Activated T-cell treated with anti-CD3 and anti-CD28 coated beads, Interleukin-2, amount 50 U/mL, for 24 hours (primary cell): Measurements from ENCODE around the gene ARRDC5.
A peak's percentile ranks its signal among the peaks of the same experiment; 100 is the strongest.
"Not testable (repeated sequence)": the region's sequence is repeated elsewhere in the genome, so short reads cannot be mapped to it uniquely, and the experiment has no call there.

ENCODE experiments used
- DNase-seq: peaks from one replicate; pipeline ENCODE4 v3.0.0-alpha.2; 2020
- H3K27ac Mint-ChIP-seq: 2 replicates; pipeline ENCODE4 v1.8.0; 2020; ENCODE audit warnings: mild to moderate bottlenecking, mixed read lengths
- H3K27me3 Mint-ChIP-seq: 2 replicates; pipeline ENCODE4 v1.8.0; 2020; ENCODE audit warnings: mixed read lengths
- H3K36me3 Mint-ChIP-seq: 2 replicates; pipeline ENCODE4 v1.8.0; 2020; ENCODE audit warnings: low read depth, mixed read lengths
- H3K4me1 Mint-ChIP-seq: 2 replicates; pipeline ENCODE4 v1.8.0; 2020; ENCODE audit warnings: low read depth, mixed read lengths
- H3K4me3 Mint-ChIP-seq: 2 replicates; pipeline ENCODE4 v1.8.0; 2020; ENCODE audit warnings: mild to moderate bottlenecking, moderate library complexity, mixed read lengths
- H3K9me3 Mint-ChIP-seq: 2 replicates; pipeline ENCODE4 v1.8.0; 2020; ENCODE audit warnings: mixed read lengths

The ARRDC5 gene

DNA sequence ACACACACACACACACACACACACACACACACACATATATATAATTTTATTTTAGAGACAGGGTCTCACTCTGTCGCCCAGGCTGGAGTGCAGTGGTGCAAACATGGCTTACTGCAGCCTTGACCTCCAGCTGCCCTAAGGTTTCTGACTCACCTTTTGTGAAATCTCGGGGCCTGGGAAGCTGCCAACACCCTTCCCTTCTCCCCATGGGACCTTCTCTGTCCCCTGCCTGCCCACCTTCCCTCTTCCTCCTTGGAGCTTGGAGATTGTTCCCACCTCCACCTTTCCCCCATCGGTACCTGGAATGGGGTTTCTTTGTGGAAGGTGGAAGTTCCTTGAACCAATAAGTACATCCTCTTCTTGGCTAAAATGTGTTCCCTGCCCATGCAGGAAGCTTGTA, 6.3 kb downstream of the ARRDC5 start:
- peaks cover 6% of the 10 kb centered on the region for H3K4me1 Mint-ChIP-seq
- no peak for DNase-seq
- H3K36me3 Mint-ChIP-seq = peaks cover under 1% of the 10 kb centered on the region
- H3K9me3 Mint-ChIP-seq = no peaks in the 10 kb centered on the region
- peak overlapping the region; percentile 40 for H3K27ac Mint-ChIP-seq
- H3K27me3 Mint-ChIP-seq = no peaks in the 10 kb centered on the region
- H3K4me3 Mint-ChIP-seq = no peak overlapping the region

DNA sequence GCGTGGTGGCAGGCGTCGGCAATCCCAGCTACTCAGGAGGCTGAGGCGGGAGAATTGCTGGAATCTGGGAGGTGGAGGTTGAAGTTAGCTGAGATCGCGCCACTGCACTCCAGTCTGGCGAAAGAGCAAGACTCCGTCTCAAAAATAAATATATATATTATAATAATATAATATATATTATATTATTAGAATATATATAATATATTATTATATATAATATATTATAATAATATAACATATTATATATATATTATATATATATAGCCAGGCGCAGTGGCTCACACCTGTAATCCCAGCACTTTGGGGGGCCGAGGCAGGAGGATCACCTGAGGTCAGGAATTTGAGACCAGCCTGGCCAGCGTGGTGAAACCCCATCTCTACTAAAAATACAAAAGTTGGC, 9.7 kb downstream of the ARRDC5 start:
- H3K4me1 Mint-ChIP-seq, H3K9me3 Mint-ChIP-seq, H3K27ac Mint-ChIP-seq, H3K27me3 Mint-ChIP-seq, H3K4me3 Mint-ChIP-seq, DNase-seq, H3K36me3 Mint-ChIP-seq: not testable (repeated sequence)

DNA sequence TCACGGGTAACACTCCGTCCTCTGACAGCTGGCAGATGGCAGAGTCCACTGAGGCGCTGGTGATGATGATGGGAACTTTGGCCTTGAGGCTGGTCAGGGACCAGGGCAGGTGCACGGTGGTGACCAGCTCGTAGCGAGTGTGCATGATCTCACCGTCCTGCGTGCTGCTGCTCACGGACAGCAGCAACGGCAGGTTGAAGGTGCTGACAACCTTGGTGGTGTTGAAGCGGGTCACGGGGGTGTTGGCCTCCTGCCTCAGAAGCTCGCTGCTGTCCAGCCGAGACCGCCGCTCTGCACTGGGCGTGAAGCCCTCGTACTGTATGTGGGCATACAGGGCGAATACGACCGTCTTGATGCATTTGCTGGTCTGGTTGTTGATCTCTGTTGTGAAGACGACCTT, 11.6 kb downstream of the ARRDC5 start:
- DNase-seq = no peak
- Mint-ChIP-seq H3K9me3 (no peaks in the 10 kb centered on the region), H3K36me3 (peaks cover 8% of the 10 kb centered on the region), H3K27me3 (no peaks in the 10 kb centered on the region), H3K27ac (no peak overlapping the region), H3K4me1 (peaks cover 3% of the 10 kb centered on the region), H3K4me3 (no peak overlapping the region)

DNA sequence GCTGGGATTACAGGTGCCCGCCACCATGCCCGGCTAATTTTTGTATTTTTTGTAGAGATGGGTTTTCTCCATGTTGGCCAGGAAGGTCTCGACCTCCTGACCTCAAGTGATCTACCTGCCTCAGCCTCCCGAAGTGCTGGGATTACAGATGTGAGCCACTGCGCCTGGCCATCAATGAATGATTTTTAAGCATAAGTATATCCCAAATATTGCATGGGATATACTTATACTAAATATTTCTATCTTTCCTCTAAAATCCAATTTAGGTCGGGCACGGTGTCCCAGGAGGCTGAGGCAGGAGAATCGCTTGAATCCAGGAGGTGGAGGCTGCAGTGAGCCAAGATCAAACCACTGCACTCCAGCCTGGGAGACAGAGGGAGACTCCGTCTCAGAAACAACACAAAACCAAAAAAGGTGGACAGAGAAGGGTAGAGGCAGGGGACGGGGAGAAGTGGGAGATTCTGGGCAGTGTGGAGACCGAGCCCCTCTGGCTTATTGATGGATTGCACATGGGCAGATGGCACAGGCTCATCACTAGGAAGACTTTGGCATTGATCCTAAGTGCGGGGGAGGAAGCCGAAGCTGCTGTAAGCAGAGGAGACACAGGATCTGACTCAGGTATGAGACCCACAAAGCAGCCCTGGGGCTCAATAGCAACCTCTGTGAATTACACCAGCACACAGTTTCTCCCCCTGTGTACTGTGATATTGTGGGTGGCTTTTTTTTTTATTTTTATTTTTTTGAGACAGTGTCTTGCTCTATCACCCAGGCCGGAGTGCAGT, 13.5 kb downstream of the ARRDC5 start:
- Mint-ChIP-seq H3K4me1 (no peaks in the 10 kb centered on the region), H3K9me3 (no peaks in the 10 kb centered on the region), H3K36me3 (peaks cover 8% of the 10 kb centered on the region), H3K4me3 (no peak overlapping the region), H3K27me3 (no peaks in the 10 kb centered on the region), H3K27ac (no peak overlapping the region)
- no peak for DNase-seq

DNA sequence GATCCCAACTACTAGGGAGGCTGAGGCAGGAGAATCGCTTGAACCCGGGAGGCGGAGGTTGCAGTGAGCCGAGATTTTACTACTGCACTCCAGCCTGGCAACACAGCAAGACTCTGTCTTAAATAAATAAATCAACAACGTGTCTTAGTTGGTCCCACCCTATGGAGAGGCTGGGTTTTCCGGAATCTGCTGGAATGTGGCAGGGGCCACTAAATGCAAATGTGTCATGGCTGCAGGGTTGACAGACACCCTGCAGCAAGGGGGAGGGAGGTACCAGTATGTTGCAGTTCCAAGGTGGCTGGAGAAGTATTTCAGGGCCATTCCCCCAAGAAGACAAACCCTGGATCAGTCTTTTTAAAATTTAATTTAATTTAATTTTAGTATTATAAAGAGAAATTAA, 14.9 kb downstream of the ARRDC5 start:
- H3K36me3 Mint-ChIP-seq, H3K9me3 Mint-ChIP-seq, H3K27ac Mint-ChIP-seq, H3K27me3 Mint-ChIP-seq, H3K4me1 Mint-ChIP-seq, H3K4me3 Mint-ChIP-seq, DNase-seq: not testable (repeated sequence)

DNA sequence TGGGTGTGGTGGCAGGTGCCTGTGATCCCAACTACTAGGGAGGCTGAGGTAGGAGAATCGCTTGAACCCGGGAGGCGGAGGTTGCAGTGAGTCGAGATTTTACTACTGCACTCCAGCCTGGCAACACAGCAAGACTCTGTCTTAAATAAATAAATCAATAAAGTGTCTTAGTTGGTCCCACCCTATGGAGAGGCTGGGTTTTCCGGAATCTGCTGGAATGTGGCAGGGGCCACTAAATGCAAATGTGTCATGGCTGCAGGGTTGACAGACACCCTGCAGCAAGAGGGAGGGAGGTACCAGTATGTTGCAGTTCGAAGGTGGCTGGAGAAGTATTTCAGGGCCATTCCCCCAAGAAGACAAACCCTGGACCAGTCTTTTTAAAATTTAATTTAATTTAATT, 17.7 kb downstream of the ARRDC5 start:
- not testable (repeated sequence) for H3K27me3 Mint-ChIP-seq, DNase-seq, H3K27ac Mint-ChIP-seq, H3K4me1 Mint-ChIP-seq, H3K36me3 Mint-ChIP-seq, H3K4me3 Mint-ChIP-seq, H3K9me3 Mint-ChIP-seq

DNA sequence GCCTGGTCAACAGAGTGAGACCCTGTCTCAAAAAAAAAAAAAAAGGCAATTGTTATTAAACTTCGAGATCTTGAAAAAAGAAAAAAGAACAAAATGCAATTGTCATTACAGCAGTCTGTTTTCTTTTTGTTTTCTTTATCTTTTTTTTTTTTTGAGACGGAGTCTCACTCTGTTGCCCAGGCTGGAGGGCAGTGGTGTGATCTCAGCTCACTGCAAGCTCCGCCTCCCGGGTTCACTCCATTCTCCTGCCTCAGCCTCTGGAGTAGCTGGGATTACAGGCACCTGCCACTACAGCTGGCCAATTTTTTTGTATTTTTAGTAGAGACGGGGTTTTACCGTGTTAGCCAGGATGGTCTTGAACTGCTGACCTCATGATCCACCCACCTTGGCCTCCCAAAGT, 19.8 kb downstream of the ARRDC5 start:
- H3K27ac Mint-ChIP-seq, H3K9me3 Mint-ChIP-seq, H3K4me1 Mint-ChIP-seq, H3K4me3 Mint-ChIP-seq, DNase-seq, H3K27me3 Mint-ChIP-seq, H3K36me3 Mint-ChIP-seq: not testable (repeated sequence)

DNA sequence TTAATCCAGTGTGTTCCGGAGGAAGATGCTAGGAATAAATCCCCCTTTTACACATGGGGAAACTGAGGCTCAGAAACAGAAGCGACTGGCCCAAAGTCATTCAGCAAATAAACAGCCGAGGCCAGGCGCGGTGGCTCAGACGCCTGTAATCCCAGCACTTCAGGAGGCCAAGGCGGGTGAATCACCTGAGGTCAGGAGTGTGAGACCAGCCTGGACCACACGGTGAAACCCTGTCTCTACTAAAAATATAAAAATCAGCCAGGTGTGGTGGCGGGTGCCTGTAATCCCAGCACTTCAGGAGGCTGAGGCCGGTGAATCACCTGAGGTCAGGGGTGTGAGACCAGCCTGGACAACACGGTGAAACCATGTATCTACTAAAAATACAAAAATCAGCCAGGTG, 23.7 kb downstream of the ARRDC5 start:
- H3K27me3 Mint-ChIP-seq = no peaks in the 10 kb centered on the region
- H3K4me3 Mint-ChIP-seq = no peak overlapping the region
- H3K4me1 Mint-ChIP-seq = peaks cover 7% of the 10 kb centered on the region
- no peak overlapping the region for H3K27ac Mint-ChIP-seq
- no peaks in the 10 kb centered on the region for H3K9me3 Mint-ChIP-seq
- no peak for DNase-seq
- no peaks in the 10 kb centered on the region for H3K36me3 Mint-ChIP-seq

DNA sequence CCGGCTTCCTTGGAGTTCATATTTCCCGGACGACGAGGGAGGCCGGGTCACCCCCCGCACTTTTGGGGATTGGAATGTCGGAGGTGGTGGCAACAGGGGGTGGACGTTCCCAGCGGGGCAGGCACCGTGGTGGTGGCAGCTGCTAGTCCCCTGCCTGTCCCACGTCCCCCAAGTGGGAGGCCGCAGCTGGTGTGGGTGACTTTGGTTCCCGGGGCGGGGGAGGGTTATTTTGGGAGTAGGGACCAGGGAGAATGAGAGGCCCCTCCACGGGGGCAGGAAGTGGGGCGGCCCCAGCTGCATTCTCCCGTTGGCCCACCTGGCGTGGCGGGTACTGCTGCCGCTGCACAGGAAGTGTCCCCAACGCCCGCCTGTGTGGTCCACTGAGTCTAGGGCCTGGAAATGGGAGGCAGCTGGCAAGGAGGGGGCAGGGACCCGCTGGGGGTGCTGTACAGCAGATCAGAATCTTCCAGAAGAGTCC, 24.2 kb downstream of the ARRDC5 start:
- Mint-ChIP-seq H3K4me3 (no peak overlapping the region), H3K27ac (no peak overlapping the region), H3K27me3 (no peaks in the 10 kb centered on the region), H3K9me3 (no peaks in the 10 kb centered on the region), H3K36me3 (no peaks in the 10 kb centered on the region), H3K4me1 (peaks cover 7% of the 10 kb centered on the region)
- DNase-seq = peak; percentile 41

DNA sequence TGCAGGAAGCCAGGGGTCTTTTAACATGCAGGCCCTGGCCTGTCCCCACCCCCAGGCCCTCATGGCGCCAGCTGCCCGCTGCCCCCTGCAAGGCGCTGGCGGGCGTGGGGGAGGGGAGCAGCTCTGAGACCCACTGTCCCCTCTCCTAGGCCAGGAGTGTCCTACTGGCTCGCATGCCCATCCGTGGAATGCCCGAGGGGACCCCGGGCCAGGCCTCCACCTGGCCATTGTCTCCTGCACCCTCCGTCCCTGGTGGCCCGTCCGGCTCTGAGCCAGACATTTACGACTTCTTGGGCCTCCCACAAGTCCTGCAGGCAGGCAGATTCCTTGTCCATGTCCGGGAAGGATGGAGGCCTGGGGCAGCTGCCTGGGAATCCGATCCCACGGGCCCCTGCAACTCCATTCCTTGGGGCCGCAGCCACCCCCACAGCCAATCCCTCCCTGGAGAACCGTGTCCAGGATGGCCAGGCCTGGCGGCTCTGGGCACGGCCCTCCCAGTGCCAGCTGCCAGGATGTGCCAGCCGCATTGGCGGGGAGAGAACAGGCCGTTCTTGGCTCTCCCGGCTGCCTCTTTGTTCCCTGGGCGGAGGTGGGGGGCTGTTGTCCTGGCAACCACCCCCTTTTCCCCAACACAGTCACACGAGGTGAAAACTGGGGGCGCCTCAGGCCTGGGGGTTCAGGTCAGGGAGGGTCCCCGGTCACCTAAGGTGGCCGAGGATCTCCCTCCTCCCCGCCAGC, 24.8 kb downstream of the ARRDC5 start:
- H3K4me1 Mint-ChIP-seq = peaks cover 7% of the 10 kb centered on the region
- H3K4me3 Mint-ChIP-seq = no peak overlapping the region
- no peaks in the 10 kb centered on the region for H3K36me3 Mint-ChIP-seq
- no peaks in the 10 kb centered on the region for H3K27me3 Mint-ChIP-seq
- H3K27ac Mint-ChIP-seq = no peak overlapping the region
- DNase-seq = peak; percentile 34
- H3K9me3 Mint-ChIP-seq = no peaks in the 10 kb centered on the region

DNA sequence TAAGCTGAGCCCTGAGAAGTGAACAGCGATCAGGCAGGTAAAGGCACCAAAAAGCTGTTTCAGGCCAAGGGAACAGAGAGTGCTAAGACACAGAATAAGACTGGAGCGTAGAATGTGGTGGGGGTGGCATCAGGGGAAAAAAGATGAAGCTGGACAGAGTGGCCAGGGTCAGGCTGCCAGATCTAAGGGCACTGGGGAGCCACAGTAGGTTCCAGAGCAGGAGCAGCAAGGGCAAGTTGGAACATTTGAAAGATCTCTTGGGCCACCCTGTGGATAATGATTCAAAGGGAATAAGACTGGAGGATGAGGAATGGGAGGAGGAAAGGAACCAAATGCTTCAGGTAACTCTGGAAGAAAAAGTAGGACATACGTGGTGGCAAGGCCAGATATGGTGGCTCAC, 28.8 kb downstream of the ARRDC5 start:
- H3K27ac Mint-ChIP-seq = no peak overlapping the region
- no peaks in the 10 kb centered on the region for H3K9me3 Mint-ChIP-seq
- H3K4me3 Mint-ChIP-seq = no peak overlapping the region
- H3K4me1 Mint-ChIP-seq = peaks cover 19% of the 10 kb centered on the region
- H3K27me3 Mint-ChIP-seq = peaks cover 3% of the 10 kb centered on the region
- no peak for DNase-seq
- H3K36me3 Mint-ChIP-seq = no peaks in the 10 kb centered on the region

DNA sequence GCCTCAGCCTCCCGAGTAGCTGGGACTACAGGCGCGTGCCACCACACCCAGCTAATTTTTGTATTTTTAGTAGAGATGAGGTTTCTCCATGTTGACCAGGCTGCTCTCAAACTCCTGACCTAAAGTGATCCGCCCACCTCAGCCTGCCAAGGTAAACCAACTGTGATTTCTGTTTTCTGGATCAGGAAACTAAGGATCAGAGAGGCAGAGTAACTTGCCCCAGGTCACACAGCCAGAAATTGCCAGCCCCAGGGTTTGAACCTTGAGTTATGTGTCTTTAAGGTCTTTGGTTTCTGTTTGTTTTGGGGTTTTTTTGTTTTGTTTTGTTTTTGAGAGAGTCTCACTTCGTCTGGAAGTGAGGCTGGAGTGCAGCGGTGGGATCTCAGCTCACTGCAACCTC, 31.0 kb downstream of the ARRDC5 start:
- Mint-ChIP-seq H3K36me3 (no peaks in the 10 kb centered on the region), H3K27me3 (peaks cover 3% of the 10 kb centered on the region), H3K4me1 (peaks cover 24% of the 10 kb centered on the region)

DNA sequence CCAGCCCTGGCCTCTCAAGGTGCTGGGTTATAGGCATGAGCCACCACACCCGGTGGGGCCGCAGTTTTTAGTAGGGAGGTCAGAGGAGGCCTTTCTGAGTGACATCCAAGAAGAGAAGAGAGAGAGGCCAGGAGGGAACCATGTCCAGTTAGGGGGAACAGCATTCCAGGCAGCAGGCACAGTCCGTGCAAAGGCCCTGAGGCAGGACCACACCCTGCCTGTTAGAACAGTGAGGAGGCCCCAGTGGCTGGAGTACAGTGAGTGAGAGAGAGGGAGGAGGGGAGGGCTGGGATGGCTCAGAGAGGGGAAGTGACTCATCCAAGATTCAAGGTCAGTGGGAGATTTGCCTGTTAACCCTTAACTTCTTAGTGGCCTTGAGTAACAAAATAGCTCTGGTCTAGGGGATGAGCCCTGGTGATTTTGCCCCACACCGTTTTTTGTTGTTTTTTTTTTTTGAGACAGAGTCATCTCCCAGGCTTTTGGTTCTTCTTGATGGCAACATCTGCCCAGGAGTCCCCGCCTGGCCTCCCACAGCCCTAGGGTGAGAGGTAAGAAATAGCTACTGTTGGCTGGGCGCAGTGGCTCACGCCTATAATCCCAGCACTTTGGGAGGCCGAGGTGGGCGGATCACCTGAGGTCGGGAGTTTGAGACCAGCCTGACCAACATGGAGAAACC, 32.5 kb downstream of the ARRDC5 start:
- peaks cover 28% of the 10 kb centered on the region for H3K4me1 Mint-ChIP-seq
- H3K4me3 Mint-ChIP-seq = no peak overlapping the region
- no peak overlapping the region for H3K27ac Mint-ChIP-seq
- peaks cover 3% of the 10 kb centered on the region for H3K27me3 Mint-ChIP-seq
- no peaks in the 10 kb centered on the region for H3K9me3 Mint-ChIP-seq
- H3K36me3 Mint-ChIP-seq = no peaks in the 10 kb centered on the region
- DNase-seq = no peak

More for the DNA sequence above, 31.0 kb downstream of the ARRDC5 start:
- no peaks in the 10 kb centered on the region for H3K9me3 Mint-ChIP-seq
- no peak overlapping the region for H3K4me3 Mint-ChIP-seq
- H3K27ac Mint-ChIP-seq = no peak overlapping the region
- no peak for DNase-seq

DNA sequence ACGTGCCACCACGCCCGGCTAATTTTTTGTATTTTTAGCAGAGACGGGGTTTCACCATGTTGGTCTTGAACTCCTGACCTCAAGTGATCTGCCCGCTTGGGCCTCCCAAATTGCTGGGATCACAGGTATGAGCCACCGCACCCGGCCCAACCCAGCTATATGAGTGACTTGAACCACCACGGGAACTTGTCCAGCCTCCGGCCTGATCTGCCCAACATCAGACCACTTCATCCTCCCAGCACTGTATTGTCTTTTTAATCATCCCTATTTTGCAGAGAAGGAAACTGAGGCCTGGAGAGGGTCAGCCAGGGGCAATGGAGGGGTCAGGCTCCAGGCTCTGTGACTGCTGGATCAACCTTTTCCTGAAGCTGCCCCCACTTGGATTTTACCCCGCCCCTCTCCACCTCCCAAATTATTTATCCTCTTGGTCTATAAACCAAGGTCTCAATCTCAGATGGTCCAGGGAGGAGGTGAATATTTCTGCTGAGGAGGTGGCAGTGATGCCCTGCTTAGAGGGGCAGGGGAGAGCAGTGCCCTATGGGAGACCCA, 34.3 kb downstream of the ARRDC5 start:
- DNase-seq = no peak

More for the DNA sequence above, 34.3 kb downstream of the ARRDC5 start:
- H3K36me3 Mint-ChIP-seq = no peaks in the 10 kb centered on the region
- peak overlapping the region; percentile 80 for H3K4me3 Mint-ChIP-seq
- H3K27ac Mint-ChIP-seq = peak overlapping the region; percentile 88
- H3K27me3 Mint-ChIP-seq = peaks cover 3% of the 10 kb centered on the region
- H3K4me1 Mint-ChIP-seq = peaks cover 28% of the 10 kb centered on the region
- no peaks in the 10 kb centered on the region for H3K9me3 Mint-ChIP-seq
